ENCODE data around the gene STRIT1. TPM values are rescaled to one million over a fixed set of nuclear protein-coding genes. Genes with fewer than 3 reads are reported as not detected.

STRIT1 gene
- total RNA-seq, 2 donors from 2014 or later = not detected

- Histone ChIP-seq H3K9me3 (ENCODE audit: control insufficient read depth, low read length) (peaks cover 23% of the 10 kb centered on the region), H3K36me3 (ENCODE audit: control insufficient read depth, insufficient read depth, low read length) (no peaks in the 10 kb centered on the region), H3K27ac (ENCODE audit: low read depth, low read length) (no peak overlapping the region), H3K9ac (ENCODE audit: extremely low read depth, low read length, poor library complexity, severe bottlenecking) (no peak overlapping the region), H3K27me3 (ENCODE audit: control insufficient read depth, insufficient read depth, low read length, poor library complexity, severe bottlenecking) (no peaks in the 10 kb centered on the region), H3K4me3 (ENCODE audit: low read length) (no peak overlapping the region), H3K4me1 (ENCODE audit: control insufficient read depth, insufficient read depth, low read length) (no peaks in the 10 kb centered on the region)
- peaks cover 3% of the 10 kb centered on the region for H3K9me3 Mint-ChIP-seq
- H3K4me1 Mint-ChIP-seq = peaks cover 13% of the 10 kb centered on the region
- H3K27me3 Mint-ChIP-seq (ENCODE audit: insufficient read depth) = no peaks in the 10 kb centered on the region
- no peak for DNase-seq
- H3K4me3 Mint-ChIP-seq = no peak overlapping the region
- no peaks in the 10 kb centered on the region for H3K36me3 Mint-ChIP-seq (ENCODE audit: low read depth)
- H3K27ac Mint-ChIP-seq = no peak overlapping the region
- 91 to 94% methylated on average over 4 of the region's 4 CpGs for WGBS, 2 experiments (ENCODE audit: insufficient coverage in 1 of 2, insufficient read length in 1 of 2)
- TF ChIP-seq, protein P1, sequence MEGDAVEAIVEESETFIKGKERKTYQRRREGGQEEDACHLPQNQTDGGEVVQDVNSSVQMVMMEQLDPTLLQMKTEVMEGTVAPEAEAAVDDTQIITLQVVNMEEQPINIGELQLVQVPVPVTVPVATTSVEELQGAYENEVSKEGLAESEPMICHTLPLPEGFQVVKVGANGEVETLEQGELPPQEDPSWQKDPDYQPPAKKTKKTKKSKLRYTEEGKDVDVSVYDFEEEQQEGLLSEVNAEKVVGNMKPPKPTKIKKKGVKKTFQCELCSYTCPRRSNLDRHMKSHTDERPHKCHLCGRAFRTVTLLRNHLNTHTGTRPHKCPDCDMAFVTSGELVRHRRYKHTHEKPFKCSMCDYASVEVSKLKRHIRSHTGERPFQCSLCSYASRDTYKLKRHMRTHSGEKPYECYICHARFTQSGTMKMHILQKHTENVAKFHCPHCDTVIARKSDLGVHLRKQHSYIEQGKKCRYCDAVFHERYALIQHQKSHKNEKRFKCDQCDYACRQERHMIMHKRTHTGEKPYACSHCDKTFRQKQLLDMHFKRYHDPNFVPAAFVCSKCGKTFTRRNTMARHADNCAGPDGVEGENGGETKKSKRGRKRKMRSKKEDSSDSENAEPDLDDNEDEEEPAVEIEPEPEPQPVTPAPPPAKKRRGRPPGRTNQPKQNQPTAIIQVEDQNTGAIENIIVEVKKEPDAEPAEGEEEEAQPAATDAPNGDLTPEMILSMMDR (conservative IDR thresholded peaks at IDR 0.05) = no peak
These were observed 39.2 kb upstream of the STRIT1 start for GRCh38 chr3:155332716-155333115.

GRCh38 chr3:155331078-155331477 lies 37.6 kb upstream of the STRIT1 start:
- Histone ChIP-seq H3K9ac (ENCODE audit: extremely low read depth, low read length, poor library complexity, severe bottlenecking) (no peak overlapping the region), H3K9me3 (ENCODE audit: control insufficient read depth, low read length) (peaks cover 23% of the 10 kb centered on the region), H3K27me3 (ENCODE audit: control insufficient read depth, insufficient read depth, low read length, poor library complexity, severe bottlenecking) (no peaks in the 10 kb centered on the region), H3K4me1 (ENCODE audit: control insufficient read depth, insufficient read depth, low read length) (peaks cover 5% of the 10 kb centered on the region), H3K27ac (ENCODE audit: low read depth, low read length) (no peak overlapping the region), H3K36me3 (ENCODE audit: control insufficient read depth, insufficient read depth, low read length) (no peaks in the 10 kb centered on the region), H3K4me3 (ENCODE audit: low read length) (no peak overlapping the region)
- TF ChIP-seq, protein P1 (conservative IDR thresholded peaks at IDR 0.05) = no peak
- Mint-ChIP-seq H3K27ac (no peak overlapping the region), H3K4me1 (peaks cover 23% of the 10 kb centered on the region), H3K27me3 (ENCODE audit: insufficient read depth) (no peaks in the 10 kb centered on the region), H3K9me3 (peaks cover 3% of the 10 kb centered on the region), H3K4me3 (no peak overlapping the region), H3K36me3 (ENCODE audit: low read depth) (no peaks in the 10 kb centered on the region)
- 93 to 96% methylated on average over 2 of the region's 2 CpGs for WGBS, 2 experiments (ENCODE audit: insufficient coverage in 1 of 2, insufficient read length in 1 of 2)
- DNase-seq = no peak

GRCh38 chr3:155330370-155330769 lies 36.9 kb upstream of the STRIT1 start:
- H3K4me3 Mint-ChIP-seq = no peak overlapping the region
- H3K27me3 ChIP-seq (ENCODE audit: control insufficient read depth, insufficient read depth, low read length, poor library complexity, severe bottlenecking) = no peaks in the 10 kb centered on the region
- TF ChIP-seq, protein P1 (conservative IDR thresholded peaks at IDR 0.05) = no peak
- H3K9me3 ChIP-seq (ENCODE audit: control insufficient read depth, low read length) = peaks cover 23% of the 10 kb centered on the region
- H3K4me3 ChIP-seq (ENCODE audit: low read length) = no peak overlapping the region
- no peaks in the 10 kb centered on the region for H3K36me3 ChIP-seq (ENCODE audit: control insufficient read depth, insufficient read depth, low read length)
- H3K4me1 Mint-ChIP-seq = peaks cover 18% of the 10 kb centered on the region
- H3K9ac ChIP-seq (ENCODE audit: extremely low read depth, low read length, poor library complexity, severe bottlenecking) = no peak overlapping the region
- H3K27ac Mint-ChIP-seq = no peak overlapping the region
- no peaks in the 10 kb centered on the region for H3K27me3 Mint-ChIP-seq (ENCODE audit: insufficient read depth)
- peaks cover 5% of the 10 kb centered on the region for H3K4me1 ChIP-seq (ENCODE audit: control insufficient read depth, insufficient read depth, low read length)
- no peak overlapping the region for H3K27ac ChIP-seq (ENCODE audit: low read depth, low read length)
- H3K9me3 Mint-ChIP-seq = peaks cover 3% of the 10 kb centered on the region
- no peak for DNase-seq
- H3K36me3 Mint-ChIP-seq (ENCODE audit: low read depth) = no peaks in the 10 kb centered on the region

Measured in endodermal cell (in vitro differentiated cells).